Cardiac muscle cell (in vitro differentiated cells and primary cell): ENCODE data around the gene SERP2. TPM values are rescaled to one million over a fixed set of nuclear protein-coding genes. Genes with fewer than 3 reads are reported as not detected.
A peak's percentile ranks its signal among the peaks of the same experiment; 100 is the strongest.

Source experiments
- DNase-seq, 2 donors: peaks; one replicate each; pipeline versions ENCODE4 v3.0.0 to v3.0.0-alpha.2; 2010 to 2017; ENCODE audit warnings: low read depth in 1 of 2, low spot score in 1 of 2
- H3K27ac ChIP-seq: fragments of 200-600 bp; sonication (generic); 2 replicates; pipeline ENCODE4 v1.5.1; 2016
- H3K27me3 ChIP-seq: fragments of 200-600 bp; sonication (generic); 2 replicates; pipeline ENCODE4 v1.6.0; 2016; ENCODE audit warnings: control low read depth
- H3K36me3 ChIP-seq: fragments of 200-600 bp; sonication (generic); 2 replicates; pipeline ENCODE4 v1.5.1; 2016; ENCODE audit warnings: control low read depth
- H3K4me1 ChIP-seq: fragments of 200-600 bp; sonication (generic); 2 replicates; pipeline ENCODE4 v1.8.1; 2017; ENCODE audit warnings: low read depth, mild to moderate bottlenecking, mixed run types
- H3K4me3 ChIP-seq: fragments of 200-600 bp; sonication (generic); 2 replicates; pipeline ENCODE4 v1.5.1; 2016; ENCODE audit warnings: mild to moderate bottlenecking
- H3K9me3 ChIP-seq: fragments of 200-600 bp; sonication (generic); 2 replicates; pipeline ENCODE4 v1.5.1; 2017; ENCODE audit warnings: low read depth, mild to moderate bottlenecking, control low read depth
- CTCF ChIP-seq: IDR thresholded peaks from 2 replicates; pipeline ENCODE4 v1.5.1; 2012; ENCODE audit warnings: low read depth, mild to moderate bottlenecking, low read length
- polyA plus RNA-seq: library from polyadenylated mRNA; unstranded; fragments of >200 nt; fragmentation: Nextera tagmentation; extraction: Ambion mirVana; gene quantifications from 2 replicates; pipeline ENCODE4 v1.2.1, GENCODE V29; 2016
- total RNA-seq: library from RNA; depleted of rRNA; stranded (reverse); fragments of >200 nt; gene quantifications from 2 replicates; pipeline ENCODE4 v1.2.3, GENCODE V29; 2016

The SERP2 gene
- total and polyA plus RNA-seq, 2 experiments from 2014 or later = 3.5 to 9.0 TPM

GRCh38 chr13:44400736-44401135 is 27.1 kb downstream of the SERP2 start:
- Histone ChIP-seq H3K4me3 (no peak overlapping the region), H3K9me3 (no peaks in the 10 kb centered on the region), H3K27me3 (no peaks in the 10 kb centered on the region), H3K27ac (no peak overlapping the region), H3K36me3 (no peaks in the 10 kb centered on the region), H3K4me1 (peaks cover 86% of the 10 kb centered on the region)
- no peak for TF ChIP-seq CTCF
- DNase-seq = no peak

- Histone ChIP-seq H3K4me3 (no peak overlapping the region), H3K9me3 (no peaks in the 10 kb centered on the region), H3K4me1 (peaks cover 80% of the 10 kb centered on the region), H3K27me3 (no peaks in the 10 kb centered on the region), H3K27ac (no peak overlapping the region), H3K36me3 (no peaks in the 10 kb centered on the region)
- no peak for DNase-seq
- TF ChIP-seq CTCF = no peak
These were observed 28.0 kb downstream of the SERP2 start for GRCh38 chr13:44401577-44401976.

GRCh38 chr13:44402899-44403445 is 29.3 kb downstream of the SERP2 start:
- no peaks in the 10 kb centered on the region for H3K36me3 ChIP-seq
- no peak for DNase-seq
- TF ChIP-seq CTCF = no peak
- H3K27me3 ChIP-seq = no peaks in the 10 kb centered on the region
- no peak overlapping the region for H3K4me3 ChIP-seq
- peak overlapping the region; percentile 52 for H3K27ac ChIP-seq
- peaks cover 69% of the 10 kb centered on the region for H3K4me1 ChIP-seq
- no peaks in the 10 kb centered on the region for H3K9me3 ChIP-seq

- H3K4me1 ChIP-seq = peaks cover 64% of the 10 kb centered on the region
- no peak overlapping the region for H3K4me3 ChIP-seq
These were observed 29.9 kb downstream of the SERP2 start for GRCh38 chr13:44403461-44404056.

GRCh38 chr13:44404261-44405132 is 30.9 kb downstream of the SERP2 start:
- DNase-seq = no peak
- H3K4me1 ChIP-seq = peaks cover 56% of the 10 kb centered on the region
- peak overlapping the region; percentile 56 for H3K27ac ChIP-seq
- H3K36me3 ChIP-seq = no peaks in the 10 kb centered on the region
- TF ChIP-seq CTCF = no peak
- H3K4me3 ChIP-seq = no peak overlapping the region
- no peaks in the 10 kb centered on the region for H3K27me3 ChIP-seq
- H3K9me3 ChIP-seq = no peaks in the 10 kb centered on the region

More at GRCh38 chr13:44403461-44404056, 29.9 kb downstream of the SERP2 start:
- H3K27me3 ChIP-seq = no peaks in the 10 kb centered on the region
- TF ChIP-seq CTCF = no peak
- H3K27ac ChIP-seq = peak overlapping the region; percentile 1
- no peak for DNase-seq
- H3K9me3 ChIP-seq = no peaks in the 10 kb centered on the region
- no peaks in the 10 kb centered on the region for H3K36me3 ChIP-seq
